ENCODE measurements around the gene UTP18. TPM values are rescaled to one million over a fixed set of nuclear protein-coding genes. Genes with fewer than 3 reads are reported as not detected.
"Not testable (repeated sequence)": the region's sequence is repeated elsewhere in the genome, so short reads cannot be mapped to it uniquely, and the experiment has no call there.

The UTP18 gene
- total RNA-seq, 4 donors from 2014 or later: 12.8 to 44.9 (median 25.7) TPM

- TF ChIP-seq, protein P1, sequence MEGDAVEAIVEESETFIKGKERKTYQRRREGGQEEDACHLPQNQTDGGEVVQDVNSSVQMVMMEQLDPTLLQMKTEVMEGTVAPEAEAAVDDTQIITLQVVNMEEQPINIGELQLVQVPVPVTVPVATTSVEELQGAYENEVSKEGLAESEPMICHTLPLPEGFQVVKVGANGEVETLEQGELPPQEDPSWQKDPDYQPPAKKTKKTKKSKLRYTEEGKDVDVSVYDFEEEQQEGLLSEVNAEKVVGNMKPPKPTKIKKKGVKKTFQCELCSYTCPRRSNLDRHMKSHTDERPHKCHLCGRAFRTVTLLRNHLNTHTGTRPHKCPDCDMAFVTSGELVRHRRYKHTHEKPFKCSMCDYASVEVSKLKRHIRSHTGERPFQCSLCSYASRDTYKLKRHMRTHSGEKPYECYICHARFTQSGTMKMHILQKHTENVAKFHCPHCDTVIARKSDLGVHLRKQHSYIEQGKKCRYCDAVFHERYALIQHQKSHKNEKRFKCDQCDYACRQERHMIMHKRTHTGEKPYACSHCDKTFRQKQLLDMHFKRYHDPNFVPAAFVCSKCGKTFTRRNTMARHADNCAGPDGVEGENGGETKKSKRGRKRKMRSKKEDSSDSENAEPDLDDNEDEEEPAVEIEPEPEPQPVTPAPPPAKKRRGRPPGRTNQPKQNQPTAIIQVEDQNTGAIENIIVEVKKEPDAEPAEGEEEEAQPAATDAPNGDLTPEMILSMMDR (IDR thresholded peaks at IDR 0.05): no peak
- no peak for TF ChIP-seq POLR2A (IDR thresholded peaks at IDR 0.05)
- no peak for DNase-seq
- H3K4me3 ChIP-seq: no peak overlapping the region
- H3K4me1 ChIP-seq: no peaks in the 10 kb centered on the region
- no peaks in the 10 kb centered on the region for H3K9me3 ChIP-seq
- no peaks in the 10 kb centered on the region for H3K27me3 ChIP-seq
- no peaks in the 10 kb centered on the region for H3K36me3 ChIP-seq
- intact Hi-C loops (cut with DNase I; ENCODE audit: low total_unique reads): no loop called here
- H3K27ac ChIP-seq: no peak overlapping the region
These were observed 39.5 kb downstream of the UTP18 start for GRCh38 chr17:51299859-51300258.

GRCh38 chr17:51305182-51305581 lies 44.8 kb downstream of the UTP18 start:
- Histone ChIP-seq H3K4me3 (no peak overlapping the region), H3K36me3 (no peaks in the 10 kb centered on the region), H3K9me3 (no peaks in the 10 kb centered on the region), H3K27me3 (no peaks in the 10 kb centered on the region), H3K4me1 (no peaks in the 10 kb centered on the region), H3K27ac (no peak overlapping the region)
- no peak for DNase-seq
- no peak for TF ChIP-seq POLR2A (IDR thresholded peaks at IDR 0.05)
- TF ChIP-seq, protein P1 (IDR thresholded peaks at IDR 0.05): no peak
- intact Hi-C loops (cut with DNase I; ENCODE audit: low total_unique reads): no loop called here

DNA sequence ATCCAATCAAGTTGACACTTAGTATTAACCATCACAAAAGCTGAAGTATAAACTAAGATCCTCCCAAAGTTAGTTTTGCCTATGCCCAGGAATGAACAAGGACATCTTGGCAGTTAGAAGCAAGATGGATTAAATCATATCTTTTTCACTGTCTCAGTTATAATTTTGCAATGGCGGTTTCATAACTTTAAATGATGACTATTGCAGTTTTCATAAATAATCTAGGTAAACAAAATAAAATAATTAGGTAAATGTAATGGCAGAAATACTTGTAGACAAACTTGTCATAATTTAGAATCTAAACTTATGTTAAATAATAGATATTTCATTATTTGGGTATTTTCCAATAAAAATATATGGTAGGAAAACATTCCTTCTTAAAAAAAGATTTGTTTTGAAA lies 51.7 kb downstream of the UTP18 start:
- H3K27ac ChIP-seq; H3K36me3 ChIP-seq; H3K27me3 ChIP-seq; H3K9me3 ChIP-seq; H3K4me1 ChIP-seq; H3K4me3 ChIP-seq; intact Hi-C loops (cut with DNase I; ENCODE audit: low total_unique reads); DNase-seq: not testable (repeated sequence)

GRCh38 chr17:51319186-51319585 lies 58.8 kb downstream of the UTP18 start:
- intact Hi-C loops (cut with DNase I; ENCODE audit: low total_unique reads): no loop called here
- TF ChIP-seq, protein P1 (IDR thresholded peaks at IDR 0.05): no peak
- no peak for TF ChIP-seq POLR2A (IDR thresholded peaks at IDR 0.05)
- no peaks in the 10 kb centered on the region for H3K27me3 ChIP-seq
- H3K9me3 ChIP-seq: no peaks in the 10 kb centered on the region
- H3K4me3 ChIP-seq: no peak overlapping the region
- no peak overlapping the region for H3K27ac ChIP-seq
- H3K36me3 ChIP-seq: no peaks in the 10 kb centered on the region
- no peak for DNase-seq
- no peaks in the 10 kb centered on the region for H3K4me1 ChIP-seq

- TF ChIP-seq, protein P1 (IDR thresholded peaks at IDR 0.05): no peak
- TF ChIP-seq POLR2A (IDR thresholded peaks at IDR 0.05): no peak
- H3K9me3 ChIP-seq: no peaks in the 10 kb centered on the region
- DNase-seq: no peak
- no peaks in the 10 kb centered on the region for H3K27me3 ChIP-seq
- no peaks in the 10 kb centered on the region for H3K36me3 ChIP-seq
- intact Hi-C loops (cut with DNase I; ENCODE audit: low total_unique reads): no loop called here
- no peaks in the 10 kb centered on the region for H3K4me1 ChIP-seq
- H3K27ac ChIP-seq: no peak overlapping the region
- no peak overlapping the region for H3K4me3 ChIP-seq
These were observed 62.2 kb downstream of the UTP18 start for GRCh38 chr17:51322390-51323029.

DNA sequence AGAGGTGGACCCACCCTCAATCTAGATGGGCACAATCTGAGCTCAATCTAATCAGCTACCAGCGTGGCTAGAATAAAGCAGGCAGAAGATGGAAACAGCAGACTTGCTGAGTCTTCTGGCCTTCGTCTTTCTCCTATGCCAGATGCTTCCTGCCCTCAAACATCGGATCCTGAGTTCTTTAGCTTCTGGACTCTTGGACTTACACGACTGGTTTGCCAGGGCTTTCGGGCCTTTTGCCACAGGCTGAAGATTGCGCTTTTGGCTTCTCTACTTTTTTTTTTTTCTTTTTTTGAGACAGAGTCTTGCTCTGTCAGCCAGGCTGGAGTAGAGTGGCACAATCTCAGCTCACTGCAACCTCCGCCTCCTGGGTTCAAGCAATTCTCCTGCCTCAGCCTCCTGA lies 65.1 kb downstream of the UTP18 start:
- H3K4me1 ChIP-seq: no peaks in the 10 kb centered on the region
- no peaks in the 10 kb centered on the region for H3K9me3 ChIP-seq
- TF ChIP-seq, protein P1 (IDR thresholded peaks at IDR 0.05): no peak
- TF ChIP-seq POLR2A (IDR thresholded peaks at IDR 0.05): no peak
- H3K27me3 ChIP-seq: no peaks in the 10 kb centered on the region
- H3K27ac ChIP-seq: no peak overlapping the region
- intact Hi-C loops (cut with DNase I; ENCODE audit: low total_unique reads): no loop called here
- H3K4me3 ChIP-seq: no peak overlapping the region
- no peaks in the 10 kb centered on the region for H3K36me3 ChIP-seq
- DNase-seq: no peak

DNA sequence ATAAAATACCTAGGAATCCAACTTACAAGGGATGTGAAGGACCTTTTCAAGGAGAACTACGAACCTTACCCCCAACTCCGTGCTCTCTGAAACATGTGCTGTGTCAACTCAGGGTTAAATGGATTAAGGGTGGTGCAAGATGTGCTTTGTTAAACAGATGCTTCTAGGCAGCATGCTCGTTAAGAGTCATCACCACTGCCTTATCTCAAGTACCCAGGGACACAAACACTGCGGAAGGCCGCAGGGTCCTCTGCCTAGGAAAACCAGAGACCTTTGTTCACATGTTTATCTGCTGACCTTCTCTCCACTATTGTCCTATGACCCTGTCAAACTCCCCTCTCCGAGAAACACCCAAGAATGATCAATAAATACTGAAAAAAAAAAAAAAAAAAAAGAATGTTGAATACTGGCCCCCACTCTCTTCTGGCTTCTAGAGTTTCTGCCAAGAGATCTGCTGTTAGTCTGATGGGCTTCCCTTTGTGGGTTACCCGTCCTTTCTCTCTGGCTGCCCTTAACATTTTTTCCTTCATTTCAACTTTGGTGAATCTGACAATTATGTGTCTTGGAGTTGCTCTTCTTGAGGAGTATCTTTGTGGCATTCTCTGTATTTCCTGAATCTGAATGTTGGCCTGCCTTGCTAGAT lies 70.6 kb downstream of the UTP18 start:
- intact Hi-C loops (cut with DNase I; ENCODE audit: low total_unique reads); H3K4me1 ChIP-seq; DNase-seq; H3K9me3 ChIP-seq; H3K4me3 ChIP-seq; H3K27ac ChIP-seq; H3K36me3 ChIP-seq; H3K27me3 ChIP-seq: not testable (repeated sequence)

All from uterus (tissue), 4 donors.